Anterior cingulate cortex (tissue), 58 donors: ENCODE results near the gene LRRC27.
A peak's percentile ranks its signal among the peaks of the same experiment; 100 is the strongest.
"Not testable (repeated sequence)": the region's sequence is repeated elsewhere in the genome, so short reads cannot be mapped to it uniquely, and the experiment has no call there.

Experiments used
- DNase-seq, 58 donors: peaks; one replicate each; lab custom pipeline; 2025; lab: John Stamatoyannopoulos, UW

LRRC27 gene

GRCh38 chr10:132331601-132332432, at the start of gene LRRC27:
TSS of gene LRRC27 (plus strand) at chr10:132332193. CDS start at chr10:132333525, 1,332 bp downstream.
- DNase-seq: peak; percentile 77 to 100 (median 95)

GRCh38 chr10:132282667-132283603, 49.1 kb upstream of the LRRC27 start:
- DNase-seq: peak in 6 of 58 donors; percentile 35 to 70 (median 59)

- peak in 13 of 58 donors; percentile 32 to 76 (median 57) for DNase-seq
These were observed 48.2 kb upstream of the LRRC27 start for GRCh38 chr10:132283604-132284382.

GRCh38 chr10:132289439-132289838, 42.6 kb upstream of the LRRC27 start:
- DNase-seq: no peak

DNA sequence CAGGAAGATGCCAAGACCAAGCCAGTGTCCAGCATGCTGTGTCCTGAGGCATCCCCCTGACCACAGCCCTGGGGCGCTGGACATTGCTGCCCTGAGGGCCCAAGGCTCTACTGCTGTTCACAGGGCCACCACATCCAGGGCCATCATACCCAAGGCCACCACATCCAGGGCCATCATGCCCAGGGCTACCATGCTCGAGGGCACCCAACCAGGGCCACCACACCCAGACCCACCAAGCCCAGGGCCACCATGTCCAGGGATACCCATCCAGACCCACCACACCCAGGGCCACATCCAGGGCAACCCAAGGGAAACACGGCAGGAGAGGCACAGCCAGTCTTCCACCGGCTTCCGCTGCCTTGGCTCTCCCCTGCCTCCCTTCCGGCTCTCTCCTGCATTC, 41.4 kb upstream of the LRRC27 start:
- no peak for DNase-seq

- DNase-seq: no peak
These were observed 40.2 kb upstream of the LRRC27 start for GRCh38 chr10:132291826-132292225.

GRCh38 chr10:132292287-132293200, 39.4 kb upstream of the LRRC27 start:
- no peak for DNase-seq

DNA sequence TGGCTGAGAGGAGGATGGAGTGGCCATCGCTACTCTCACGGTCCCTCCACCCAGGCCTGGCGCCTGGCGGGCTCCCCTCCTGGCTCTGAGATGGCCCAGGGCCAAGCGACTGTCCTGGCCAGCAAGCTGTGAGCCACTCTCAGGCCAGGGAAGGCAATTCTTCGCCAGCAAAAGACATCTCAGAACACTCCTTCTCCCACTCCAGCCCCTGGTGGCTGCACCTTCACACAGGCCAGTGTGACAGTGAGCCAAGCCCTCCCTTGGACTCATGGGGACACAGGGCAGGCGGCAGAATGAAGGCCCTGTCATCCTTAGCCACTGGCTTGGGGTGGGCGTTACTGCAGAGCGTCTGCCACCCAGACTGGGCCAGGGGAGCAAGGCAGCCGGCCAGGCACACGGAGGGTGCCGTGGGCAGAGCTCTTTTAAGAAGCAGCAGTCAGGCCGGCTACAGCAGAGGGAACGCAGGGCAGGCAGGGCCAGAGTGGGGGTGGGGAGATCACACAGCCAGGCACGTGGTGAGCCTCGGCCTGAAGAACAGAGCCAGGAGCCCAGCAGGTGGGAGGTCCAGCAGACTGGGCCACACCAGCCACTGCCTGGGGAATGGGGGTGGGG, 38.7 kb upstream of the LRRC27 start:
- peak in 41 of 58 donors; percentile 30 to 86 (median 65) for DNase-seq

DNA sequence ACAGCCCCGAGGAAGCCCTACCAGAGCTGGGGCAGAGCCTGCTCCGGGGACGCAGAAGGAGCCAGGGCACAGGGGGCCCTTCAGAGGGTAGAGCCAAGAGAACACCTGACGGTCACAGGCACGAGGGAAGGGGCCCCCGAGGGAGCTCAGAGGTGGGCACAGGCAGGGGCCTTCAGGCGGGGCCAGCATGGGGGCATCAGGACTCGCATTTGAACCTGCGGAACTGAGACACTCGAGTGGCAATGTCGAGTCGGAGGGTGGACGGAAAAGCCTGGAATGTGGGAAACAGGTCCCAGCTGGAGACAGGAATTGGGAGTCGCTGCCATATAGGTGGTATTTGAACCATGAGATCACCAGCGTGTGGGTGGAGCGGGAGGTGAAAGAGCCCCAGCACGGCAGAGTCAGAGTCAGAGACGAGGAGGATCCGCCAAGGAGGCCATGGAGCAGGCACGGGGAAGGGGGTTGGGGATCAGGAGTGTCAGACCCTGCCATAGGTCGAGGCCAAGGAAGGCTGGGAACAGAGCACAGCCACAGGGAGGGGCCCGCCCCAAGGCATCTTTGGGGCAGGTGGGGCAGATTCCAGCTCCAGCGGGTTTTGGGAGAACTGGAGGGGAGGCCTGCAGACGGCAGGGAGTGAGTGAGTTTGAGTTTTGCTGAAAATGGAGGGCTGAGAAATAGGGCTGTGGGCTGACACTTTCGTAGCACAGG, 38.0 kb upstream of the LRRC27 start:
- no peak for DNase-seq

DNA sequence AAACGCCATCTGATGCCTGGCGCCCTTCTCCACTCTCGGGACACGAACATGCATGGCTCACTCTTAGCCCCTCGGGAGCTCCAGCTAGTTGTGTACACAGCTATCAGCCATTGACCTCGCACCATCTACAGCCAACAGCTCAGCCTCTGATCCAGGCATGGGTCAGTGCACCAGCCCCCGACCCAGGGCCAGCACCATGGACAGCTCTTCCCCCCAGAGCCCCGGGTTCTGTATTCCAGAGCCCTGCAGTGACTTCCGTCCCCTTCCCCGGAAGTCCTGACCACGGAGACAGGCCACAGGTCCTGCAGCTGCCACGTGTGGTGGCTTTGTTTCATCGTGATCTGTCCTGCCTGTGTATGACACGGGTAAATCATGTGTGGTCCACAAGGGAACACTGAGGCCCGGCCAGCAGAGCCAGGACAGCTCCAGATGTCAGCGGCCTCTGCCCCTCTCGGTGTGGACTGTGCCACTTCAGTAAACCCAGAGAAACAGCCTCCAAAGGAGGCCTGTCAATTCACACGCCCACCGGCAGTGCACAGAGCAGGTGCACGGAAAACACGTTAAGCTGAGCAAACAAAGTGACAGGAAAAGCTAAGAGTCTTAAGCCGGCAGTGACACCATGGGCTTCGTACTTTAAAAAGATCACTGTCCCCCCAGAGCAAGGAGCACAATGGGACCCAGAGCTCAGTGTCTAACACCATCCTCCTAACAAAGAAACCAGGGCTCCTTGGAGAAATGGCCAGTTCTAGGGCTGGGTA, 37.3 kb upstream of the LRRC27 start:
- DNase-seq: no peak

DNA sequence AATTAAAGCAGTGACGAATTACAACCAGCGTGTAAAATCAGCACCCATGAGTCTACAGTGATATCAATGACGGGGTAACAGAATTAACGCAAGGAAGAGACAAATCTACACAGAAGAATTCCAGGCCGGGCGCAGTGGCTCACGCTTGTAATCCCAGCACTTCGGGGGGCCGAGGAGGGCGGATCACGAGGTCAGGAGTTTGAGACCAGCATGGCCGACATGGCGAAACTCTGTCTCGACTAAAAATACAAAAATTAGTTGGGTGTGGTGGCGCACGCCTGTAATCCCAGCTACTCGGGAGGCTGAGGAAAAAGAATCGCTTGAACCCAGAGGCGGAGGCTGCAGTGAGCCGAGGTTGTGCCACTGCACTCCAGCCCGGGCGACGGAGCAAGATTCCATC, 36.5 kb upstream of the LRRC27 start:
- not testable (repeated sequence) for DNase-seq

DNA sequence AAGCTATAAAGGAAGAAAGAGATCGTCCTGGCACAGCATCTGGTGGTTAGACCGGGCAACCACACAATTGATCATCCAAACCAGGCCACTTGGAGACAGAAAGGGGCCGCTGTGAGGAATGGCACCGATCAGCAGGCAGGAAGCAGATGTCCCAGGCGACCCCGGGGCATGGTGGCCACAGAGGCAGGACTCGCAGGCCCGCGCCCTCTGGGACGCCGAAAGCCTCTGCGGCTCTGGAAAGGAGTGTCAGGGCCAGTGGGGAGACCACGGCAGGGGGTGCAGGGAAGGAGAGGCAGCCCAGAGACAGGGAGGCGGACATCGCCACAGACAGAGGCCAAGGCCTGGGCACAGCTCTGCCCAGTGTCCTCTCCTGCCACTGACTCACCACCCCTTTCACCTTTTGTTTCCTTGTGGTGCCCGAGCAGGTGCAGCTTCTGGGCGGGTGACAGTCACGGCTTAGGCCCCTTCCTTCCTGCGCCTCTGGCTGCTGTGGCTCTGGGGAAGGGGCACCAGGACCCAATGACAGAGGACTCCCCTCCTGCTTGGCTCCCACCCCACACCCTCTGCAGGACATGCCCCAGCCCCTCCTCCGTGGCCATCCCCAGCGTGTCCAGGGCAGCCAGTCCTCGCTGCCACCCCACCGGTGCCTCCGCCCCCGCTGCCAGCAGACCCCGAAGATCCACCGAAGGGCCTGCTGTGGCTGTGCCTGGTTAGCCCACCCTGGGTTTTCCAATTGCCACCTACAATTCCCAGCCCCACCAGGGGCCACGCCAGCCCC, 35.1 kb upstream of the LRRC27 start:
- no peak for DNase-seq

- DNase-seq: no peak
These were observed 34.5 kb upstream of the LRRC27 start for GRCh38 chr10:132297526-132297925.

- DNase-seq: no peak
These were observed 33.7 kb upstream of the LRRC27 start for GRCh38 chr10:132298038-132298881.
